GM23338 (cell line): Measurements from ENCODE around the gene TSHZ2. TPM values are rescaled to one million over a fixed set of nuclear protein-coding genes. Genes with fewer than 3 reads are reported as not detected.

Experiments used
- ATAC-seq: fragments of 200-7000 bp; cut with Tn5 transposase; 3 replicates; pipeline ENCODE4 v1.9.1; 2020
- DNase-seq: peaks from one replicate; pipeline ENCODE4 v3.0.0-alpha.2; 2015; ENCODE audit warnings: low spot score
- H2AFZ ChIP-seq: fragments of 200-600 bp; sonication (generic); 2 replicates; pipeline ENCODE4 v1.8.0; 2016; ENCODE audit warnings: antibody characterized with exemption, mild to moderate bottlenecking, moderate library complexity
- H3F3A ChIP-seq: fragments of 200-600 bp; sonication (generic); replicated peaks from 2 replicates; pipeline ENCODE4 v1.8.0; 2017; ENCODE audit warnings: antibody characterized with exemption, mixed run types, low read depth
- H3K27ac ChIP-seq: fragments of 200-600 bp; sonication (generic); 2 replicates; pipeline ENCODE4 v1.6.1; 2016; ENCODE audit warnings: low read depth
- H3K27me3 ChIP-seq: fragments of 200-600 bp; sonication (generic); 2 replicates; pipeline ENCODE4 v1.8.0; 2016; ENCODE audit warnings: mild to moderate bottlenecking, mixed run types, moderate library complexity; ENCODE audit not compliant: insufficient read depth
- H3K36me3 ChIP-seq: fragments of 200-600 bp; sonication (generic); 2 replicates; pipeline ENCODE4 v1.8.0; 2016; ENCODE audit warnings: mild to moderate bottlenecking; ENCODE audit not compliant: insufficient read depth
- H3K4me1 ChIP-seq: fragments of 200-600 bp; sonication (generic); 2 replicates; pipeline ENCODE4 v1.8.0; 2016; ENCODE audit warnings: mild to moderate bottlenecking, moderate library complexity; ENCODE audit not compliant: insufficient read depth
- H3K4me2 ChIP-seq: fragments of 200-600 bp; sonication (generic); 2 replicates; pipeline ENCODE4 v1.7.1; 2017; ENCODE audit warnings: mixed run types
- H3K4me3 ChIP-seq: fragments of 200-600 bp; sonication (generic); 2 replicates; pipeline ENCODE4 v1.6.1; 2016; ENCODE audit warnings: mixed run types
- H3K79me2 ChIP-seq: fragments of 200-600 bp; sonication (generic); replicated peaks from 2 replicates; pipeline ENCODE4 v1.8.0; 2017; ENCODE audit warnings: mild to moderate bottlenecking; ENCODE audit not compliant: insufficient read depth
- H3K9me2 ChIP-seq: fragments of 200-600 bp; sonication (generic); 2 replicates; pipeline ENCODE4 v1.8.0; 2017; ENCODE audit not compliant: insufficient read depth
- H4K20me1 ChIP-seq: fragments of 200-600 bp; sonication (generic); replicated peaks from 2 replicates; pipeline ENCODE4 v1.8.0; 2017; ENCODE audit warnings: mild to moderate bottlenecking; ENCODE audit not compliant: insufficient read depth
- H3K27ac Mint-ChIP-seq: 2 replicates; pipeline ENCODE4 v1.8.0; 2020; ENCODE audit warnings: inconsistent platforms, mild to moderate bottlenecking, moderate library complexity, mixed read lengths
- H3K27me3 Mint-ChIP-seq: 3 replicates; pipeline ENCODE4 v1.8.0; 2022; ENCODE audit warnings: low read depth, mild to moderate bottlenecking, moderate library complexity, mixed read lengths, inconsistent platforms; ENCODE audit not compliant: insufficient read depth, poor library complexity
- H3K36me3 Mint-ChIP-seq: 3 replicates; pipeline ENCODE4 v1.8.0; 2021; ENCODE audit warnings: low read depth, mild to moderate bottlenecking, inconsistent platforms, moderate library complexity, mixed read lengths
- H3K4me1 Mint-ChIP-seq: 3 replicates; pipeline ENCODE4 v1.8.0; 2020; ENCODE audit warnings: mild to moderate bottlenecking, inconsistent platforms, mixed read lengths
- H3K4me3 Mint-ChIP-seq: 3 replicates; pipeline ENCODE4 v1.8.0; 2021; ENCODE audit warnings: moderate library complexity, mild to moderate bottlenecking, inconsistent platforms, mixed read lengths
- H3K9me3 Mint-ChIP-seq: 3 replicates; pipeline ENCODE4 v1.8.0; 2020; ENCODE audit warnings: moderate library complexity, mild to moderate bottlenecking, inconsistent platforms, mixed read lengths
- CREB1 ChIP-seq: fragments of 250-450 bp; sonication (Bioruptor Pico); IDR thresholded peaks from 2 replicates; pipeline ENCODE4 v1.5.0; 2020; ENCODE audit warnings: low read depth, mild to moderate bottlenecking, moderate library complexity
- EZH2 ChIP-seq: fragments of 200-600 bp; sonication (generic); IDR thresholded peaks from one replicate; pipeline ENCODE4 v1.8.0; 2017; ENCODE audit warnings: antibody characterized with exemption, mild to moderate bottlenecking, low read depth; ENCODE audit not compliant: unreplicated experiment
- EZH2phosphoT487 ChIP-seq: fragments of 200-600 bp; sonication (generic); IDR thresholded peaks from one replicate; pipeline ENCODE4 v1.8.1; 2018; ENCODE audit warnings: antibody characterized with exemption; ENCODE audit not compliant: unreplicated experiment
- JUNB ChIP-seq: IDR thresholded peaks from one replicate; pipeline ENCODE4 v1.6.1; 2016; ENCODE audit warnings: antibody characterized with exemption; ENCODE audit not compliant: unreplicated experiment
- NANOG ChIP-seq: IDR thresholded peaks from 2 replicates; pipeline ENCODE4 v1.6.1; 2016; ENCODE audit warnings: antibody characterized with exemption, borderline replicate concordance
- POLR2AphosphoS5 ChIP-seq: IDR thresholded peaks from 2 replicates; pipeline ENCODE4 v1.6.1; 2016; ENCODE audit warnings: antibody characterized with exemption, low read depth
- STAT1 ChIP-seq: IDR thresholded peaks from one replicate; pipeline ENCODE4 v1.6.1; 2016; ENCODE audit warnings: antibody characterized with exemption; ENCODE audit not compliant: unreplicated experiment
- ZNF114 ChIP-seq: fragments of 250-450 bp; sonication (Bioruptor Pico); IDR thresholded peaks from 2 replicates; pipeline ENCODE4 v1.5.0; 2020; ENCODE audit warnings: mild to moderate bottlenecking, moderate library complexity
- ZNF331 ChIP-seq: fragments of 250-450 bp; sonication (Bioruptor Pico); IDR thresholded peaks from 2 replicates; pipeline ENCODE4 v1.5.0; 2020; ENCODE audit warnings: low read depth, mild to moderate bottlenecking, moderate library complexity
- ZNF462 ChIP-seq: fragments of 250-450 bp; sonication (Bioruptor Pico); IDR thresholded peaks from 2 replicates; pipeline ENCODE4 v1.5.0; 2020; ENCODE audit warnings: mild to moderate bottlenecking, moderate library complexity
- polyA plus RNA-seq: library from polyadenylated mRNA; unstranded; fragments of >200 nt; fragmentation: Nextera tagmentation; extraction: Ambion mirVana; gene quantifications from 2 replicates; pipeline ENCODE4 v1.2.1, GENCODE V29; 2016
- total RNA-seq: library from RNA; depleted of rRNA; stranded (reverse); fragments of >200 nt; shearing (Covaris generic); gene quantifications from 2 replicates; pipeline ENCODE4 v1.2.3, GENCODE V29; 2014
- TF ChIP-seq, protein P1 (sequence below): IDR thresholded peaks from one replicate; pipeline ENCODE4 v1.6.1; 2018; ENCODE audit warnings: antibody characterized with exemption; ENCODE audit not compliant: unreplicated experiment
- TF ChIP-seq, protein P2 (sequence below): IDR thresholded peaks from 2 replicates; pipeline ENCODE4 v1.6.1; 2016; ENCODE audit warnings: antibody characterized with exemption
- TF ChIP-seq, protein P3 (sequence below), 2 experiments: fragments of 200-600 bp in 1 of 2; sonication (generic) in 1 of 2; conservative IDR thresholded peaks; 2 replicates each; pipeline versions ENCODE4 v1.5.1 to v1.6.1; 2016 to 2017; ENCODE audit warnings: antibody characterized with exemption in 2 of 2, low read depth in 2 of 2, mild to moderate bottlenecking in 2 of 2, moderate library complexity in 1 of 2

TSHZ2 gene
- total and polyA plus RNA-seq, 2 experiments from 2014 or later = 0.49 to 1.3 TPM

- TF ChIP-seq EZH2 = no peak
- TF ChIP-seq STAT1 = no peak
- no peak for TF ChIP-seq ZNF331 (CRISPR knock-in tag)
- no peak for TF ChIP-seq POLR2AphosphoS5
- TF ChIP-seq, protein P1, sequence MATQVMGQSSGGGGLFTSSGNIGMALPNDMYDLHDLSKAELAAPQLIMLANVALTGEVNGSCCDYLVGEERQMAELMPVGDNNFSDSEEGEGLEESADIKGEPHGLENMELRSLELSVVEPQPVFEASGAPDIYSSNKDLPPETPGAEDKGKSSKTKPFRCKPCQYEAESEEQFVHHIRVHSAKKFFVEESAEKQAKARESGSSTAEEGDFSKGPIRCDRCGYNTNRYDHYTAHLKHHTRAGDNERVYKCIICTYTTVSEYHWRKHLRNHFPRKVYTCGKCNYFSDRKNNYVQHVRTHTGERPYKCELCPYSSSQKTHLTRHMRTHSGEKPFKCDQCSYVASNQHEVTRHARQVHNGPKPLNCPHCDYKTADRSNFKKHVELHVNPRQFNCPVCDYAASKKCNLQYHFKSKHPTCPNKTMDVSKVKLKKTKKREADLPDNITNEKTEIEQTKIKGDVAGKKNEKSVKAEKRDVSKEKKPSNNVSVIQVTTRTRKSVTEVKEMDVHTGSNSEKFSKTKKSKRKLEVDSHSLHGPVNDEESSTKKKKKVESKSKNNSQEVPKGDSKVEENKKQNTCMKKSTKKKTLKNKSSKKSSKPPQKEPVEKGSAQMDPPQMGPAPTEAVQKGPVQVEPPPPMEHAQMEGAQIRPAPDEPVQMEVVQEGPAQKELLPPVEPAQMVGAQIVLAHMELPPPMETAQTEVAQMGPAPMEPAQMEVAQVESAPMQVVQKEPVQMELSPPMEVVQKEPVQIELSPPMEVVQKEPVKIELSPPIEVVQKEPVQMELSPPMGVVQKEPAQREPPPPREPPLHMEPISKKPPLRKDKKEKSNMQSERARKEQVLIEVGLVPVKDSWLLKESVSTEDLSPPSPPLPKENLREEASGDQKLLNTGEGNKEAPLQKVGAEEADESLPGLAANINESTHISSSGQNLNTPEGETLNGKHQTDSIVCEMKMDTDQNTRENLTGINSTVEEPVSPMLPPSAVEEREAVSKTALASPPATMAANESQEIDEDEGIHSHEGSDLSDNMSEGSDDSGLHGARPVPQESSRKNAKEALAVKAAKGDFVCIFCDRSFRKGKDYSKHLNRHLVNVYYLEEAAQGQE = no peak
- TF ChIP-seq, protein P2, sequence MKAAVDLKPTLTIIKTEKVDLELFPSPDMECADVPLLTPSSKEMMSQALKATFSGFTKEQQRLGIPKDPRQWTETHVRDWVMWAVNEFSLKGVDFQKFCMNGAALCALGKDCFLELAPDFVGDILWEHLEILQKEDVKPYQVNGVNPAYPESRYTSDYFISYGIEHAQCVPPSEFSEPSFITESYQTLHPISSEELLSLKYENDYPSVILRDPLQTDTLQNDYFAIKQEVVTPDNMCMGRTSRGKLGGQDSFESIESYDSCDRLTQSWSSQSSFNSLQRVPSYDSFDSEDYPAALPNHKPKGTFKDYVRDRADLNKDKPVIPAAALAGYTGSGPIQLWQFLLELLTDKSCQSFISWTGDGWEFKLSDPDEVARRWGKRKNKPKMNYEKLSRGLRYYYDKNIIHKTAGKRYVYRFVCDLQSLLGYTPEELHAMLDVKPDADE = no peak
- no peak for TF ChIP-seq ZNF462 (CRISPR knock-in tag)
- TF ChIP-seq EZH2phosphoT487 = no peak
- no peak for TF ChIP-seq NANOG
- no peak for TF ChIP-seq JUNB
- TF ChIP-seq, protein P3, sequence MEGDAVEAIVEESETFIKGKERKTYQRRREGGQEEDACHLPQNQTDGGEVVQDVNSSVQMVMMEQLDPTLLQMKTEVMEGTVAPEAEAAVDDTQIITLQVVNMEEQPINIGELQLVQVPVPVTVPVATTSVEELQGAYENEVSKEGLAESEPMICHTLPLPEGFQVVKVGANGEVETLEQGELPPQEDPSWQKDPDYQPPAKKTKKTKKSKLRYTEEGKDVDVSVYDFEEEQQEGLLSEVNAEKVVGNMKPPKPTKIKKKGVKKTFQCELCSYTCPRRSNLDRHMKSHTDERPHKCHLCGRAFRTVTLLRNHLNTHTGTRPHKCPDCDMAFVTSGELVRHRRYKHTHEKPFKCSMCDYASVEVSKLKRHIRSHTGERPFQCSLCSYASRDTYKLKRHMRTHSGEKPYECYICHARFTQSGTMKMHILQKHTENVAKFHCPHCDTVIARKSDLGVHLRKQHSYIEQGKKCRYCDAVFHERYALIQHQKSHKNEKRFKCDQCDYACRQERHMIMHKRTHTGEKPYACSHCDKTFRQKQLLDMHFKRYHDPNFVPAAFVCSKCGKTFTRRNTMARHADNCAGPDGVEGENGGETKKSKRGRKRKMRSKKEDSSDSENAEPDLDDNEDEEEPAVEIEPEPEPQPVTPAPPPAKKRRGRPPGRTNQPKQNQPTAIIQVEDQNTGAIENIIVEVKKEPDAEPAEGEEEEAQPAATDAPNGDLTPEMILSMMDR (conservative IDR thresholded peaks at IDR 0.05; ENCODE audit: low read depth in 2 of 2) = no peak
- no peak for TF ChIP-seq CREB1 (CRISPR knock-in tag)
- TF ChIP-seq ZNF114 (CRISPR knock-in tag) = no peak
- H3K4me1 ChIP-seq = no peaks in the 10 kb centered on the region
- peak; percentile 21 for DNase-seq
- peak; percentile 33; the same call in 2 of the 3 replicates for ATAC-seq
- Mint-ChIP-seq H3K27me3 (peaks cover 1% of the 10 kb centered on the region), H3K27ac (no peak overlapping the region), H3K36me3 (no peaks in the 10 kb centered on the region), H3K9me3 (no peaks in the 10 kb centered on the region), H3K4me1 (no peaks in the 10 kb centered on the region), H3K4me3 (no peak overlapping the region)
- H3K4me2 ChIP-seq = no peak overlapping the region
- H2AFZ ChIP-seq = peak overlapping the region; percentile 81
- H3K27ac ChIP-seq = no peak overlapping the region
- no peaks in the 10 kb centered on the region for H3F3A ChIP-seq
- no peak overlapping the region for H3K4me3 ChIP-seq
- H3K79me2 ChIP-seq = no peaks in the 10 kb centered on the region
- H3K36me3 ChIP-seq = no peaks in the 10 kb centered on the region
- H4K20me1 ChIP-seq = no peaks in the 10 kb centered on the region
- no peaks in the 10 kb centered on the region for H3K27me3 ChIP-seq
- no peaks in the 10 kb centered on the region for H3K9me2 ChIP-seq
Measured at GRCh38 chr20:53524589-53525312, 552.6 kb downstream of the TSHZ2 start.
